HUDEP-2 (cell line): Measurements from ENCODE around the gene HOXD10.

Experiments used
- DNase-seq, 76 experiments: peaks; one replicate each; lab custom pipeline; 2025; ENCODE audit not compliant: unreplicated experiment in 76 of 76; lab: John Stamatoyannopoulos, UW

The HOXD10 gene

DNA sequence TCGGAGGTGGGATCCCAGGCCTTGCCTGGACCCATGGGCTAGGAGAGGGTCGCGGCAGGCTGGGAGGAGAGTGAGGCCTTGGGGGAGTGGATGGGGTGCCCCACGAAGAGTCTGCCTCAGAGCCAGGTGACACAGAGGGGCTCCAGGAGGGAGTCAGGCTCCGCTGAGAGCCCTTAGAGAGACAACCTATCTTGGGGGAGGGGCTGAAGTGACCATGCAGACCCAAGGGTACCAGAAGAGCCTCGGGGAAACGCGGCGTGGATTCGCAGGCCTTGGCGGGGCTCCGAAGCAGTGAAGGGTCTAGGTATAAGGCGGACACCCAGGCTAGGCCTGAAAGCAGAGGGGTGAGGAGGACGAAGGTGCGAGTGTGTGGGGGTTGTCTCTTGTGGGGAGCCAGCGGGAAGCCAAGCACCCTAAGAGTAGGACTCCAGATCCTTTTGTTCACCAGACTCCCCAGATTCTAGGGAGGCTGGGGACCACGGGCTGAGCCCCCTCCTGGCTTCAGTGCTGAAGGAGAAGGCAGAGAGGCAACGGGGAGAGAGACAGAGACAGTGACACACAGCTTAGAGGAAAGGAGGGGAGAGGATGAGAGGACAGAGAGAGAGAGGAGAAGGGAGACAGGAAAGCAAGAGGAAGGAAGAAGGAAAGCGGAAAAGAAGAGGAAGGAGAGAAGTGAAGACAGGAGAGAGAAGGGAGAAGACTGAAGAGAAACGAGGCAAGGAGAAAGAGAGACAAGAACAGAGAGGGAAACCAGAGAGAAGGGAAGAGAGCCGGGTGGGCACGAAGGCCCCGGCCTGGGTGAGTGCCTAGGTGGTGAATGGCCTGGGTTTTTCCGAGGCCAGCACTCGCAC is 10.6 kb upstream of the HOXD10 start:
- DNase-seq: no peak

DNA sequence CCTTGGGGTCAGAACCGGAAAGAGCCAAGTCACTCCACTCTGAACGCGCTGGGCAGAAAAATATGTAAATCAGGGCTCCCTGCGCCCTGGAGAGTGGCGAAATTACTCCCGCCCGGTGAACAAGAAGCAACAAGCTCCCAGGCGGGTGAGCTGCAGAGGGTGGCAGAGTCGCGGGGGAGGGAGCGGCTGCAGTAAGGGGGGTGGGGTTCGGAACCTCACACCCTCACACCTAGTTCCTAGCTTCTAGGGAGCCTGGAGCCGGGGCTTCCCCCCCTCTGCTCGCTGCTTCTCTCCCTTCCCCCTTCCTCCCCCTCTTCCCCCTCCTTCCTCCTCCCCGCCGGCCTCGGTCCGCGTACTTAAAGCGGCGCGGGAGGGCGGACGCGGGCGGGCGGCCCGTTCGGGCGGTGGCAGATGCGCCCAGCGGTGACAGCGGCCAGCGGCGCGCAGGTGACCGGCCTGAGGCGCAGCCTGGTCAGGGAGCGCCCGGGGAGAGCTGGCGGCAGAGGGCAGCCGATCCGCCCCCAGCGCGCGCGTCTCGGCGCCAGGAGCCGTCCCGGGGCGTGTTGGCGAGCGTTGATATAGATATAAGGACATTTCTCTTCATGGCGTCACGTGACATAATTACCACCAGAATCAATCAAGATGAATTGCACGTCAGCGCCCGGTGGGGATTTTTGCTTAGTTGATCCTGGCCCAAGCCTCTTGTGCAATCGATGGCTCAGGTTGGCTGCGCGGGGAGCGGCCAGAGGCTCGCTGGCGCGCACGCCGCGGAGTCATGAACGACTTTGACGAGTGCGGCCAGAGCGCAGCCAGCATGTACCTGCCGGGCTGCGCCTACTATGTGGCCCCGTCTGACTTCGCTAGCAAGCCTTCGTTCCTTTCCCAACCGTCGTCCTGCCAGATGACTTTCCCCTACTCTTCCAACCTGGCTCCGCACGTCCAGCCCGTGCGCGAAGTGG is 9.7 kb upstream of the HOXD10 start, which contains the start of gene HOXD11:
TSS of gene HOXD11 (plus strand) at position 700 of the 959 bp plus-strand sequence. CDS start at position 776, 76 bp downstream.
- DNase-seq: peak in 1 of 76 experiments; percentile 18

DNA sequence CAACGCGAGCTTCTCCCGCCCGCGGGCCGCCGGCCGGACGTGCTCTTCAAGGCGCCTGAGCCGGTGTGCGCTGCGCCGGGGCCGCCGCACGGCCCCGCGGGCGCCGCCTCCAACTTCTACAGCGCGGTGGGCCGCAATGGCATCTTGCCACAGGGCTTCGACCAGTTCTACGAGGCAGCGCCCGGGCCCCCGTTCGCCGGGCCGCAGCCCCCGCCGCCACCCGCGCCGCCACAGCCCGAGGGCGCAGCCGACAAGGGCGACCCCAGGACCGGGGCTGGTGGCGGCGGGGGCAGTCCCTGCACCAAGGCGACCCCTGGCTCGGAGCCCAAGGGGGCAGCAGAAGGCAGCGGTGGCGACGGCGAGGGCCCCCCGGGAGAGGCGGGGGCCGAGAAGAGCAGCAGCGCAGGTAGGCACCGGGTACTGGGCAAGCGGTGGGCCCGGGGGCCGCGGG is 8.8 kb upstream of the HOXD10 start:
- DNase-seq: no peak

DNA sequence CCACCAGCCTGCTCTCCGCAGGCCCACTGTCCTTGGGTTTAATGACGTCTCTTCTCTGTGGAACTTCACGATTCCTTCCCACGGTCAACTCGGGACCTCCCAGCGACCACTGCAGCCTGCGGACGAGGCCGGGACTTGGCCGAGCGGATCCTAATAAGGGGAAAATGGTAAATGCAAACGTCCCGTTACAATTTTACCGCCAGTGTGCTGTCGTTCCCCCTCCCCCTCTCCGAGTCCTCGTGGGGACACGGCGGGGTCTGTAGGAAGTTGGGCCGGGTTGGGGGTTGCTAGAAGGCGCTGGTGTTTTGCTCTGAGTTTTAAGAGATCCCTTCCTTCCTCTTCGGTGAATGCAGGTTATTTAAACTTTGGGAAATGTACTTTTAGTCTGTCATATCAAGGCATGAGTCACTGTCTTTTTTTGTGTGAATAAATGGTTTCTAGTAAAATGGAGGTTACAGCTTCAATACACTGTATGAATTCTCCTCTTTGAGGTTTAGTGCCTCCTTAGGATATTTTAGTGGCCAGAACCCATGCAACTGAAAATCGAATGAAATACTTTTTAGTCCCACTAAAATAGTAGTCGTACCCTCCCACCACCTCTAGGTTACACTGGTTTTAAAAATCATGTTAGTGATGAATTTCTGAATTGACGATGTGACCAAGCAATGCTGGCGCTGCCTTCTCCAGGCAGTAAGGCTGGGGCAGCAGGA is 7.2 kb upstream of the HOXD10 start:
- DNase-seq: no peak

DNA sequence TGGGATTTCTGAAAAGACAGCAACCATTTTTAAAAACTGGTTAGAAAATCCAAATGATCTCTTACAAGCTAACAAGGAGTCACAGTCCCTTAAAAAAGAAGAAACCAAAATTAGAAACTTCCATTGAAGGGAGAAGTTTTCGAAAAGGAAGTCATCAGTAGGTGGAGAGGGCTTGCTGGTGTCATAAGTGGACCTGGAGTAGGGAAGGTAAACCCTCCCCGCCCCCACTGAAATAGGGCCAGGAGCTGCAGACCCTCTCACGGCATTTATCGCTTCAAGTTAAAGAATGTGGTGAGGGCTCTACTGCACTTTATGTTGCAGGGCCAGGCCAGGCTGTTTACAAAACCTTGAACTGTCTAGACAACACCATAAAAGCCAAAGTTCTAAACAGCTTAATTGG is 6.6 kb upstream of the HOXD10 start:
- DNase-seq: no peak

DNA sequence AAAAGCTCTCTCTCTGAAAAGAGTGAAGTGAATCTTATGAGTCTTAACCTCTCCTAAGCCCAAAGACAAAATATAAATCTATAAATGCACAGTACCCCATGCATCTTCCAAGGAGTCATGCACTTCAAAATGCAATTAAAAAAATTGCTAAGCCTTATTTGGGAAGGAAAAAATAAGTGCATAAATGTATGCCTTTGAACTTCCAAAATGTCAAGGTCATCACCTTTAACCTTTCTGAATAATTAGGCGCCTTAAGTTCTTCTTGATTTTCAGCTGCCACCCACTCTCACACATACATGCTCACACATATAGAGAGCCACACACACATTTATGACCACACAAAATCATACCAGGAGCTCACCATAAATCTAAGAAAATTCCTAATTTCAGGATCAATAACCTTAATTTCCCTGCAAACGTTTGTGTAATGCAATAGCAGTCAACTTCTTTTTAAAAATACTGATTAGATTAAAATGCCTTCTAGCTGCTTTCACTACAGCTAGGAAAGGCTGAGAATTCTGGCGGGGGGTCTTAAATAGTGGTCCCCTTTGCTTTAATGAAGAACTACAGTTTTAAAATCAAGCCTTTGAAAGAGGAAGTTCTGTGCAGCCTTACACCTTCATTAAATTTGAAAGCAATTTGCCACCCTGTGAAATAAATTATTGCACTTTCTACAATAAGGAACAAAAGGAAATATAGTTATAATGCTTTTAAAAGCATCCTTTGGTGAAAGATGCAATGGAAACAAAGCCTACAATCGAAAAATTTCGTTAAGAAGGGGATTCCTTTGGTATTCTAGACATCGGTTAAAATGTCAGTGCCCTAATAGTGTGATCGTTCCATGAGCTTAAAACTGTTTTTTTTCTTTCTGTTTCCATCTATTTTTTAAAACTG is 5.9 kb upstream of the HOXD10 start:
- no peak for DNase-seq

DNA sequence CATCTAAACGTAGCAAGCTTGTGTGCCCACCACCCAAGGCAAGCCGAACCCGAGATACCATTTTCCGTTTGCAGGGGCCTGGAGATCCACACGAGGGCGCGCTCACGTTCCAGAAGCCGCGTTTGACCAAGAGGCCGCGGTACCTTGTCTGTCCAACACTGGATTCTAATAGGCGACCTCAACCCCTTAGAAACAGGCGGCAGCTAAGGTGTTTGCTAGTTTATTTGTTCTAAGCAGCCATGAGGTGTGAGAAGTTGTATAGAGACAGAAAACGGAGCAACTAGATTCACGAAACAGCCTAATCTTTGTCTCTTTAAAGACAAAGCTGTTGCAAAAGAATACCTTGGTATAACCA is 5.3 kb upstream of the HOXD10 start:
- DNase-seq: peak in 39 of 76 experiments; percentile 7 to 60 (median 22)

DNA sequence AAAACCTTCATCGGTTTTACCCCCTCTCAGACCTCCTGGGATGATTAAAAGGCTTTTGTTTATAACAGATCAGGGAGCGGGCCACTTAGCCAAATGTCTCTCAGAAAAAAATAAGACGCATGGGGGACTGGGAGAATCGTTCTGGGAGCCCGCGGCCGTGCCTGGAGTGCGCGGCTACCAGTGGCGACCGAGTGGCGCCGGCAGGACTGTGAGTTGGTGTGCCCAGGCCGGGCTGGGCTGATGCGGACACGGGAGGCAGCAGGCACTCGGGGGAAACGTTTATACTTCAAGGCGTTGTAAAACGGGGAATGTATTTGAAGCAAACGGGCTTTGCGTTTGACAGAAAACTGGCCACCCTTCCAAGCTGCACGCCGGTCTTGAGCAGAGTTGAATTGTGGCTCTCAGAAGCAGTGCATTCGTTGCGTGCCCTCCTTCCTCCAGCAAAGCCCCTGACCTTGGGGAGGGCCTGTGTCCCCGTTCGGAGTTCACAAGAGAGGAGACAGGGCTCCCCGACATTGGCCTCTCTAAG is 4.7 kb upstream of the HOXD10 start:
- no peak for DNase-seq

DNA sequence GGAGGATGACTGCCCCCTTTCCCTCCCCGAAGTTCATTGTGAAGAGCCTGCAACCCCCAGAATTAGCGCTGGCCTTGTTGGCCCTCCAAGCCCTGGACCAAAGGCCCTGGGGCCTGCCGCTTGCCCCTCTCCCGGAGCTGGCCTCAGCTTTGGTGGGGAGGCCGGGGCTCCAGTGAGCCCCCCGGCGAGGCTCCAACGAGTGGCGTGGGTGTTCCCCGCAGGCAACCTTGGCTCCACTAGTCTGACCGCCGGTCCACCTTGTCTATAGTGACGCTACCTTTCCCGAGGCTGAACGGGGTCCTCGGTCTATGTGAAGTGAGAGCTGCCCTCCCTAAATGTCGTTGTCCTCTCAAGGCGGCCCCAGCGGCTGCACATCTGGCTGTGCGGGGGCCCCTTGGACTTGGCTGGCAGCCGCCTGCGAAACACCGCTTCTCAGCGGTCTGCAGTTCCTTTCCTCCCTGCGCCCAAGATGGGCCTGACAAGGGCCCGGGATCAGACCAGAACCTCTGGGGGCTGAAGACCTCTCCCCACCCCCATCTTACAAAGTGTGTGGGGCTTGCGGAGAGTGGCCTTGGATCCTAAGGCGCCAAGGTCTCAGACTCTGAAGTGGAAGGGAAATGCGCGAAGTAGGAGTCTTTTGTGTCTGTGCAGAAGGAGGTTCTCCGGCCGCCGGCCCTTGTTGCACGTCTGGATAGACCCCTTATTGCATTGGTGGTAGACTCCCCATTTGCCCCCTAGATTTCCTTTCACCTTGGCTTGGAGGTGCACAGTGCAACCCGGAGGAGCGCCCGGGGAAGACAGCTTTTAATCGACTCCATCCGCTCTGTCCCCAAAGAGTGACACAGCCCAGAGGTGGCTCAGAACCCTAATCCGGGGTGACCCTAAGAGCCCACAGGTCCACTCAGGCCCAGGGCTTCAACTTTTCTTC is 3.9 kb upstream of the HOXD10 start:
- DNase-seq: no peak

DNA sequence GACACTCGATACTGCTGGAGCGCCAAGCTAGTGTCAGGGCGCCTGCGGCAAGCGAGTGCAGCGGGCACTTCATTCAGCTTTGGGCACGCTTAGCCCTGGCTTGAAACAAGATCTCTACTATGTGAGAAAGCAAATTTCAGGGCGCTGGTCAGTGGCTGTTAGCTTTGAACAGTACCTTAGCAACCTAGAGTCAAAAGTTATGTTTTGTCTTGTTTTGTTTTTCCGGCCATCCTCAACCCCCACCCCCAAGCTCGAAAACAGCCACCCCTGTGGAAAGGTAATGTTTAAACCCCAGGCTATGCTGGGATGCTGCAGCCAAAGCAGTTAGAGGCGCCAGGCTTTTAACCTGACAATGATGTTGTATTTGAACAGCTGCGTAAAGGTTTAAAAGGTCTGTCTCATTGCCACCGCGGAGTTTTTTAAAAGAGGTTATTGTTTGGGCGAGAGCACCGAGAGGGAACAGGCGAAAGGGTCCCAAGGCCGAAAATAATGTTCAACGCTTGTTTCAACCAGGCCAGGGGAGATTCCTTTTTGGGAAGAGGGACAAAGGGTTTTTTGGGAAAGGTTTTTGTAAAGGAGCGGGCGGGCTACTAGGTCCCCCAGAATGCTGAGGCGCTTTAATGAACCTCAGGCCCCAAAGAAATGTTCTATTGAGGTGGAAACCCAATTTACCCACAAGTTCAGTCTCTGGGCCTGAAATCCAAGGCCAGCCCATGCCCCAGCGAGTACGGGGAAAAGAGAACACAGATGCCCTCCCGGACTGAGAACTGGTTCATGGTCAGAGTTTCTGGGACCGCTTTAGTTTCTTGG is 2.3 kb upstream of the HOXD10 start:
- no peak for DNase-seq

DNA sequence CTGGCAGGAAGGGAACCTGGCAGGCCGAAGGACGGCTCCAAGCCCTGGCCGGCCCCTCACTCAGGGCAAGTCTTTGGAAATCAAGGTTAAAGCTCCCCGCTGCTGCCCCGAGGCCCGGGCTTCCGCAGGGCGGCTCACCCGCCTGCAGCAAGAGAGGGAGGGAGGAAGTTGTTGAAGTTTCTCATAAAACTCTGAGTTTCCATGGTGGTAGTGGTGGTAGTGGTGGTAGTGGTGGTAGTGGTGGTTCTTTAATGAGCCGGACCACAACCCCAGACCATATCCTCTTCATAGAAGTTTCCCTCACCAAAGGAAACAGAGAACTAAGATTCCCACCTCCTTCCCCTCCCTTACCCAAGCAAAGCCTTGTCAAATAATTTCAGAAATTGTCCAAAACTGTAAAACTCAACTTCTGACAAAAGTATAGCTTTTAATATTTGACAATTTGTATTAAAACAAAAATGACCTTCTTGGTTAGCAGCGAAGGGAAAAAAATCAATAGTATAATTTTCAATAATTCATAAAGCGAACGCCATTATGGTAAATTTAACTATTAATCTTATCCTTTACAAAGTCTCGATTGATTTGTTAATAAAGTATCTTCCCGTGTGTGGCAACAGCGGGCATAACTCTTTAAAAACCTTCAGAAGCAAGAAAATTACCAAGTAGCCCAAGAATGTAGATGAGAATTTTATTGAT is 1.5 kb upstream of the HOXD10 start:
- no peak for DNase-seq

DNA sequence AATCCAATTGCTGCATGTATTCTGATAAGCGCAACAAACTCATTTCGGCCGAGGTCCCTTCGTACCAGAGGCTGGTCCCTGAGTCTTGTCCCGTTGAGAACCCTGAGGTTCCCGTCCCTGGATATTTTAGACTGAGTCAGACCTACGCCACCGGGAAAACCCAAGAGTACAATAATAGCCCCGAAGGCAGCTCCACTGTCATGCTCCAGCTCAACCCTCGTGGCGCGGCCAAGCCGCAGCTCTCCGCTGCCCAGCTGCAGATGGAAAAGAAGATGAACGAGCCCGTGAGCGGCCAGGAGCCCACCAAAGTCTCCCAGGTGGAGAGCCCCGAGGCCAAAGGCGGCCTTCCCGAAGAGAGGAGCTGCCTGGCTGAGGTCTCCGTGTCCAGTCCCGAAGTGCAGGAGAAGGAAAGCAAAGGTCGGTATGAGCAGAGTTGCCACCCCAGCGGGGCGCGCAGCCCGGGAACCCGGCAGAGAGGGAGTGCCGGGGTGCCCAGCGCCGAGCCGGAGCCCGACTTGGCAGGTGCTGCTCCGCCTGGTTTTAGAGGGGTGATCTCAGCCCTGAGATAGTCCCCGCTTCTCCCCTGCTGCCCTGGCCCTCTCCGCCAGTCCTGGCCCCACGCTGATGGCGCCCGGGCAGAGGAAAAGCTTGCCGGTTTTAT is 714 bp downstream of the HOXD10 start:
- DNase-seq: no peak

DNA sequence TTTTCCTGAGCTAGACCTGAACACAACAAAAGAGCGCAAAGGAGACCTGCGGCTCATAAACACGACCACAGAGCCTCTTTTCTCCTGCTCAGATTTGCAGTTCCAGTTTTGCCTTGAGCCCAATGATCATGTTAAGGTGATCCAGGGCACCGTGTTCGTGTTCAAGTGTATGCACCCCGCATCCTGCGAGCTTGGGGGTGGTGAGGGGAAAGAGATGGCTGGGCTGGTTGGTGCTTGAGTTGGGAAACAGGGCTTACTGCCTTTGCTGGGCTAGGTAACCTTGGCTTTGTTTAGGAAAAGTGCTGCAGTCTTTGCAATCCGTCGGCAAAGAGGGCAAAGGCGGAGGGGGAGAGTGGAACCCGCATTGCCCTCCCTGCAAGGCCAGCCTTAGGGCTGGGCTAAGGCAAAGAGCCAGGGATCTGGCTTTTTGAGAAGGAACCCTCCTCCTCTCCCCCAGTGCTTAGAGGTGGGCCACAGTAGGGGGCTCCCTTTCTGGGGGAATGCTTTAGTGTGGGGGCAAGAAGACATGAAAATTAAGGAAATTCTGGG is 1.3 kb downstream of the HOXD10 start:
- DNase-seq: no peak

DNA sequence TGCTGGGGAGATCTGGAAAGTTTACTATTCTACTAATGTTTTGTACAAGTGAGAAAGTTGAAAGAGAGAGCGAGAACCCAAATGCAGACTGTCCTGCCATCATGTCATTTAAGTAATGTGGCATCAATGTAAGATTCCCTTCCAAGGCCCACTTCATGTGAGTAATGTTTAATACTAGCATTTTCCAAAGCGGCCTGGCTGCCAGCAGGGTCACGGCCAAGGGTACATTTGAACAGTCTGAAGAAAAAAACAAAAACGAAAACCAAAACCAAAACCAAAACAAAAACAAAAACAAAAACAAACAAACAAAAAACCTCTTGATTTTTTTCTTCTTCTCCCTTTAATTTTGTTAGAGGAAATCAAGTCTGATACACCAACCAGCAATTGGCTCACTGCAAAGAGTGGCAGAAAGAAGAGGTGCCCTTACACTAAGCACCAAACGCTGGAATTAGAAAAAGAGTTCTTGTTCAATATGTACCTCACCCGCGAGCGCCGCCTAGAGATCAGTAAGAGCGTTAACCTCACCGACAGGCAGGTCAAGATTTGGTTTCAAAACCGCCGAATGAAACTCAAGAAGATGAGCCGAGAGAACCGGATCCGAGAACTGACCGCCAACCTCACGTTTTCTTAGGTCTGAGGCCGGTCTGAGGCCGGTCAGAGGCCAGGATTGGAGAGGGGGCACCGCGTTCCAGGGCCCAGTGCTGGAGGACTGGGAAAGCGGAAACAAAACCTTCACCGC is 2.2 kb downstream of the HOXD10 start:
- DNase-seq: peak in 26 of 76 experiments; percentile 4 to 34 (median 16)

DNA sequence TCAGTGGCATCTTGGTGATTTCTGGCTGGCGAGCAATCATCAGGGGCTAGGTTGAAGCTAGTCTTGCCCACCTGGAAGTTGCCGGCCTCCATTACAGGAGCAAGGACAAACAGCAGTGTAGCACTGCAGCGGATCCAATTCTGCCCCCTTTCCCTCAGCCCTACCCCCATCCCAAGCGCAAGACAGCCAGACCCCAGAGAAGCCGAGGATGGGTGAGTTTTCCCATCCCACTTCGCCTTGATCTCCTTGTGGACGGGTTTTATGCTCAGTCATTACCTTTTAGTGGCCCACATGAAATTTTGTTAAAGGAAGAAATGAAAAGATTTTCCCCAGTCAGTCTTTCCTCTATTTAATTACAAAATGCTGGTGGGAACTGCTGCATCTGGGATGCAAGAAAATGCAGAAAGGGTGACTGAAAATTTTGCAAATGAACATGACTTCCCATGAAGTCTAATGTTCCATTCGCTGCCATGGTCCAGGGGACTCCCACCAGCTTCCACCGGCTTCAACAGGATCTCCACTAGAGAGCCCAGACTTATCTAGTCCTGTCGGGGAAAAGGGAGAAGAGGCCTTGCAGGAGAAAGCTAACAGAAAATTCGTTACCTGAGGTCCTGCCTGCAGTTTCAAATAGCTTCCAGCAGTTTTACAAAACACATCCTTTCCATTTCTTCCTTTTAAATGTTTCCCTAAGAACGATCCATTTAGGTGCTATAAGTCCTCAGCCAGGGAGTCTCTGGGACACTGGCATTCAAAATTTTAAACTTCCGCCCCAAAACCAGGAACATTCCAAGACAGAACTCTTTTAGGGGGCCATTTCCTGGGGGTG is 4.0 kb downstream of the HOXD10 start:
- DNase-seq: no peak
